ENCODE results near the gene COPE. TPM values are rescaled to one million over a fixed set of nuclear protein-coding genes. Genes with fewer than 3 reads are reported as not detected.
"Not testable (repeated sequence)": the region's sequence is repeated elsewhere in the genome, so short reads cannot be mapped to it uniquely, and the experiment has no call there.

COPE gene
- total RNA-seq, 1 donor from 2014 or later, result 177 TPM

DNA sequence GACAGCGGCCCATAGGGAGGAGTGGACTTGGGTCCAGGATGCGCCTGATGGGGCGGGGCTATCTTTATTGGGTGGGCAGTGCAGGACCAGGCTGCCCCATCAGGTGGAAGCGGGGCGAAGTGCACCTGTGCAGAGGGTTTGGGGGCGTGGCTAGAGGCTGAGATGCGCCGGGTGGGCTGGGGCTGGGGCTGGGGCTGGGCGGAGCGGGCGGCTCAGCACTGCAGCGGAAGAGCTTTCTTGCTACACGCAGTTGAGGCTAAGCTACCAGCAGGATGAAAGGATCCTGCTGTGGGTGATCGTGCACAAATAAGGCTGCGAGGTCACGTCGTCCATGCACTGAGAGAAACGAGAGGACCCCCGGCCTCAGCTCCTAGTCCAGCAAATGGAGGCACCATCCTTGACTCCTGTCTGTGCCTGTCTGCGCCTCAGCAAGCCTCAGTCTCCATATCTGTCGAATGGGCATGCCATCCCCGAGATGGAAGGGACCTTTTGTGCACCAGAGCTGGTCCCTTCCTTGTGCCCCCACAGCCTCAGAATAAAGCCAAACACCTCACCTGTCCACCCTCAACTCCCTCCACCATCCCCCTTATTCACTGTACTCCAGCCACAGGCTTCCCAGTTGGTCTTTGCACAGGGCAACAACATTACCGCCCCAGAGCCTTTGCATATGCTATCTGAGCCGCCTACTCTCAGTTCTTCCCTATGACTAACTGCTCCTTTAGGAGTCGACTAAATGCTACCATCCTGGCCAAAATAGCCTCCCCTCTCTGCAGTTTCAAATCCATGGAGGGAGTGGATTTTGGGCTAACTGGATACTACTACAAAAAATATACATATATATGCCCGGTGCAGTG is 42.8 kb upstream of the COPE start:
- H3K27me3 Mint-ChIP-seq (ENCODE audit: unreplicated experiment), result peaks cover 11% of the 10 kb centered on the region
- DNase-seq, result peak; percentile 33
- no peaks in the 10 kb centered on the region for H3K4me1 Mint-ChIP-seq (ENCODE audit: low read depth, unreplicated experiment)
- H3K4me3 Mint-ChIP-seq (ENCODE audit: unreplicated experiment), result no peak overlapping the region
- no peaks in the 10 kb centered on the region for H3K9me3 Mint-ChIP-seq (ENCODE audit: unreplicated experiment)
- TF ChIP-seq, protein P1, sequence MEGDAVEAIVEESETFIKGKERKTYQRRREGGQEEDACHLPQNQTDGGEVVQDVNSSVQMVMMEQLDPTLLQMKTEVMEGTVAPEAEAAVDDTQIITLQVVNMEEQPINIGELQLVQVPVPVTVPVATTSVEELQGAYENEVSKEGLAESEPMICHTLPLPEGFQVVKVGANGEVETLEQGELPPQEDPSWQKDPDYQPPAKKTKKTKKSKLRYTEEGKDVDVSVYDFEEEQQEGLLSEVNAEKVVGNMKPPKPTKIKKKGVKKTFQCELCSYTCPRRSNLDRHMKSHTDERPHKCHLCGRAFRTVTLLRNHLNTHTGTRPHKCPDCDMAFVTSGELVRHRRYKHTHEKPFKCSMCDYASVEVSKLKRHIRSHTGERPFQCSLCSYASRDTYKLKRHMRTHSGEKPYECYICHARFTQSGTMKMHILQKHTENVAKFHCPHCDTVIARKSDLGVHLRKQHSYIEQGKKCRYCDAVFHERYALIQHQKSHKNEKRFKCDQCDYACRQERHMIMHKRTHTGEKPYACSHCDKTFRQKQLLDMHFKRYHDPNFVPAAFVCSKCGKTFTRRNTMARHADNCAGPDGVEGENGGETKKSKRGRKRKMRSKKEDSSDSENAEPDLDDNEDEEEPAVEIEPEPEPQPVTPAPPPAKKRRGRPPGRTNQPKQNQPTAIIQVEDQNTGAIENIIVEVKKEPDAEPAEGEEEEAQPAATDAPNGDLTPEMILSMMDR (IDR thresholded peaks at IDR 0.05; ENCODE audit: partially characterized antibody, unreplicated experiment), result no peak
- H3K36me3 Mint-ChIP-seq (ENCODE audit: unreplicated experiment), result no peaks in the 10 kb centered on the region
- no peak overlapping the region for H3K27ac Mint-ChIP-seq (ENCODE audit: unreplicated experiment)

DNA sequence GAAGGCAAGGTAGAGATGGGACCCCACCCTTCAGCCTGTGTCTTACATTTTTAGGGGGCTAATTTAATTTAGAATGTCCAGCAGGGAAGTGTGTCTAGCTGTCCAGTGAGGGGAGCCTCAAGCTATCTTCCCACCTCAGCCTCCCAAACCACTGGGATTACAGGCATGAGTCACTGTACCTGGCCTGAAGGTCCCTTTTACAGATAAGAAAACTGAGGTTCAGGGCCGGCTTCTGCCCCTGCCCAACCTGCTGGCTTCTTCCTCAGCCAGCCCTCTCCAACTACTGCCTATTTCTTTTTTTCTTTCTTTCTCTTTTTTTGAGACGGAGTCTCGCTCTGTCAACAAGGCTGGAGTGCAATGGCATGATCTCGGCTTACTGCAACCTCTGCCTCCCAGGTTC is 41.2 kb upstream of the COPE start:
- Mint-ChIP-seq H3K9me3 (ENCODE audit: unreplicated experiment) (no peaks in the 10 kb centered on the region), H3K4me3 (ENCODE audit: unreplicated experiment) (no peak overlapping the region), H3K36me3 (ENCODE audit: unreplicated experiment) (no peaks in the 10 kb centered on the region), H3K27me3 (ENCODE audit: unreplicated experiment) (peaks cover 11% of the 10 kb centered on the region), H3K4me1 (ENCODE audit: low read depth, unreplicated experiment) (no peaks in the 10 kb centered on the region), H3K27ac (ENCODE audit: unreplicated experiment) (no peak overlapping the region)
- TF ChIP-seq, protein P1 (IDR thresholded peaks at IDR 0.05; ENCODE audit: partially characterized antibody, unreplicated experiment), result no peak
- DNase-seq, result no peak

DNA sequence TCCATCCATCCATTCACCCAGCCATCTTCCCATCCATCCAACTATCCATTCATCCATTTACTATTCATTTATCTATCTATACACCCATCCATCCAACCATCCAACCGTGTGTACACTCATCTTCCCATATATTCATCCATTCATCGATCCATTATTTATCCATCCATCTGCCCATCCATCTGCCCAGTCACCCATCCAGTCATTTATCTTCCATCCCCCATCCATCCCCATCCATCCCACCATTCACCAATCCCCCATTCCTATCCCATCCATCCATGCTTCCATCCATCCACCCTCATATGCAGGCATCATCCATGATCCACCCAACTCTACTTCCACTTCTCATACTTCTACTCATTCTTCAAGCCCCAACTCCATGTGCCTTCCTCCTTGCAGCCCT is 35.9 kb upstream of the COPE start:
- H3K36me3 Mint-ChIP-seq (ENCODE audit: unreplicated experiment), result peaks cover 4% of the 10 kb centered on the region
- H3K4me1 Mint-ChIP-seq (ENCODE audit: low read depth, unreplicated experiment), result no peaks in the 10 kb centered on the region
- TF ChIP-seq, protein P1 (IDR thresholded peaks at IDR 0.05; ENCODE audit: partially characterized antibody, unreplicated experiment), result no peak
- H3K27me3 Mint-ChIP-seq (ENCODE audit: unreplicated experiment), result peaks cover 3% of the 10 kb centered on the region
- H3K27ac Mint-ChIP-seq (ENCODE audit: unreplicated experiment), result peak overlapping the region; percentile 24
- peaks cover 6% of the 10 kb centered on the region for H3K9me3 Mint-ChIP-seq (ENCODE audit: unreplicated experiment)
- no peak overlapping the region for H3K4me3 Mint-ChIP-seq (ENCODE audit: unreplicated experiment)
- DNase-seq, result no peak

DNA sequence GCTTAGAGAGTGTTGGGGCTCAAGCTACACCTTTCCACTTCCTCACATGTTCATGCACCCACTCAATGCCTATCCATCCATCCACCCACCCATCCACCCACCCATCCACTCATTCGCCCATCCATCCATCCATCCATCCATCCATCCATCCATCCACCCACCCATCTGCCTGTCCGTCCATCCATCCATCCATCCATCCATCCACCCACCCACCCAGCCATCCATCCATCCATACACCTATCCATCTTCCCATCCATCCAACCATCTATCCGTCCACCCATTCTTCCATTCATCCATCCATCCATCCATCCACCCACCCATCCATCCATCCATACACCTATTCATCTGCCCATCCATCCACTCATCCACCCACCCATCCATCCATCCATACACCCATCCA is 34.9 kb upstream of the COPE start:
- TF ChIP-seq, protein P1 (IDR thresholded peaks at IDR 0.05; ENCODE audit: partially characterized antibody, unreplicated experiment), result no peak
- H3K9me3 Mint-ChIP-seq (ENCODE audit: unreplicated experiment), result peaks cover 6% of the 10 kb centered on the region
- H3K27me3 Mint-ChIP-seq (ENCODE audit: unreplicated experiment), result peaks cover 3% of the 10 kb centered on the region
- no peak overlapping the region for H3K27ac Mint-ChIP-seq (ENCODE audit: unreplicated experiment)
- no peak overlapping the region for H3K4me3 Mint-ChIP-seq (ENCODE audit: unreplicated experiment)
- DNase-seq, result no peak
- H3K36me3 Mint-ChIP-seq (ENCODE audit: unreplicated experiment), result peaks cover 4% of the 10 kb centered on the region
- H3K4me1 Mint-ChIP-seq (ENCODE audit: low read depth, unreplicated experiment), result no peaks in the 10 kb centered on the region

DNA sequence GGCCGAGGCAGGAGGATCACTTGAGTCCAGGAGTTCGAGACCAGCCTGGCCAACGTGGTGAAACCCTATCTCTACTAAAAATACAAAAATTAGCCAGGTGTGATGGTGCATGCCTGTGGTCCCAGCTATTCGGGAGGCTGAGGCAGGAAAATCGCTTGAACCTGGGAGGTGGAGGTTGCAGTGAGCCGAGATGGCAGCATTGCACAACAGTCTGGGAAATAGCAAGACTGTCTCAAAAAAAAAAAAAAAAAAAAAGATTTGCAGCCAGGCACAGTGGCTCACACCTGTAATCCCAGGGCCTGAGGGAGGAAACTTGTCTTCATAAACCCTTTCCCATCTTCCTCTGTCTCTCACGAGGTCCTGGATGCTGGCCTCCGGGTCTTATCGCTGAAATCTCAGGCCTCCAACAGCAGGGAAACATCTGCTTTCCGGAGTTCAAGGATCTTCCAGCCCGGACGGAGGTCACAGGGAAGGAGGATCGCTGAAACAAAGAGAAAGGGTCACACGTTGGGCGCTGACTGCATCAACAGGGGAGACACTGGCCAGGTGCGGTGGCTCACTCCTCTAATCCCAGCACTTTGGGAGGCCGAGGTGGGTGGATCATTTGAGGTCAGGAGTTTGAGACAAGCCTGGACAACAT is 33.3 kb upstream of the COPE start:
- not testable (repeated sequence) for H3K4me1 Mint-ChIP-seq (ENCODE audit: low read depth, unreplicated experiment); H3K27ac Mint-ChIP-seq (ENCODE audit: unreplicated experiment); H3K27me3 Mint-ChIP-seq (ENCODE audit: unreplicated experiment); H3K4me3 Mint-ChIP-seq (ENCODE audit: unreplicated experiment); H3K9me3 Mint-ChIP-seq (ENCODE audit: unreplicated experiment); H3K36me3 Mint-ChIP-seq (ENCODE audit: unreplicated experiment); DNase-seq
